ENCODE data around the gene OR10D3.
"Not testable (repeated sequence)": the region's sequence is repeated elsewhere in the genome, so short reads cannot be mapped to it uniquely, and the experiment has no call there.

Gene OR10D3, protein sequence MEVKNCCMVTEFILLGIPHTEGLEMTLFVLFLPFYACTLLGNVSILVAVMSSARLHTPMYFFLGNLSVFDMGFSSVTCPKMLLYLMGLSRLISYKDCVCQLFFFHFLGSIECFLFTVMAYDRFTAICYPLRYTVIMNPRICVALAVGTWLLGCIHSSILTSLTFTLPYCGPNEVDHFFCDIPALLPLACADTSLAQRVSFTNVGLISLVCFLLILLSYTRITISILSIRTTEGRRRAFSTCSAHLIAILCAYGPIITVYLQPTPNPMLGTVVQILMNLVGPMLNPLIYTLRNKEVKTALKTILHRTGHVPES

DNA sequence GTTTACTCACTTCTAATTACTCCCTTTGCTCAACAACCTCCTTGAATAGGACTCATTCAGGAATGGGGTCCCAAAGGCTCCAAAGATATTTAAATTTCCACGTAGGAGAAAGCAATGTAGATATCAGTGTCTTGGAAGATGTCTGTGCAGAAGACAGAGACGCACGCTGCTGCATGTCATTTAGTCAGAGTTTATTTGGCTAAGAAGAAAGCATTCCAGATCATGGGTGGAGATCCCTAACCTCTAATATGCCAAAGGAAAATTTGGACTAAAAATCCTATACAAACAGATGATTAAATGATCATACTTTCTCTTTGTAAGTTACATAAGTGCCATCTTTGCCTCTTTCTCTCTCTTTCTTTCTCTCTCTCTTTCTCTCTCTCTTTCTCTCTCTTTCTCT is at the start of gene OR10D3:
Gene OR10D3 (plus strand): TSS at position 278 of the 400 bp plus-strand sequence. CDS start 1,925 bp downstream, outside the sequence.
- DNase-seq (ENCODE audit: low spot score), result no peak

DNA sequence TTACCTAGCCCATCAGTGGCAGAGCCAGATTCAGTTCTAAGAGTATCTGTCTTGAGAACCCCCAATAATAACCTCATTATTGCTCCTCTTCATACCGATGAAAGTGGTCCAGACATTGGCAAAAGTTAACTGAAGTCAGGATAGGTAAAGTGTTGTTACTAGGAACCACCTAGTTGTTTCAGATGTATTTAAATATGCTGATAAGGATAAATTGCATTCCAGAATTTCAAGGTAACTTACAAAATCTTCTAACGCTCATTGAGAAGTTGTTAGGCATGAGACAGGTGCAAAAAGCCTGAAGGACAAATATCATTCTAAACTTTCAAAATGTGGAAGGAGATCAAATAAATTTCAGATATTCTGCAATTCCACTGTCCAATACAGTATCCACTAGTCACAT is 40.1 kb upstream of the OR10D3 start:
- no peak for DNase-seq (ENCODE audit: low spot score)

DNA sequence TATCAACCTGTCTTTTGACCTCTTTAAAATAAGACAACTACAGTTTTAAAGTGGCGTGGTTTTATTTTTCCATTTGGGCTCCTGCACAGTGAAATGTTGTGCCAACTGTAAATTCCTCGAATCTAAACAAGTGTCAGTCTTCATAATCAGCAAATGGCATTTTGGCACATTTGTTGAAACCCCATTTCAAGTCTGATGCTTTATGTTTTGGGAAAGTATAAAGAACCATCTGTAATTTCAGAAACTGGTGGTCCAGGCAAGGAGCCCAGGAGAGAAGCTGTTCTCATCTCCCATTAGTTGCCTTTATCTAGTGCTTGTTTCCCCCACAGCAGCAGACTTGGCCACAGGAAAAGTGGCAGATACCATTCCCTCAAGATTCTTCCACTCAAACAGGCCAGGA is 35.2 kb upstream of the OR10D3 start:
- DNase-seq (ENCODE audit: low spot score), result no peak

- no peak for DNase-seq (ENCODE audit: low spot score)
Observed at GRCh38 chr11:124150684-124151083, 32.5 kb upstream of the OR10D3 start.

DNA sequence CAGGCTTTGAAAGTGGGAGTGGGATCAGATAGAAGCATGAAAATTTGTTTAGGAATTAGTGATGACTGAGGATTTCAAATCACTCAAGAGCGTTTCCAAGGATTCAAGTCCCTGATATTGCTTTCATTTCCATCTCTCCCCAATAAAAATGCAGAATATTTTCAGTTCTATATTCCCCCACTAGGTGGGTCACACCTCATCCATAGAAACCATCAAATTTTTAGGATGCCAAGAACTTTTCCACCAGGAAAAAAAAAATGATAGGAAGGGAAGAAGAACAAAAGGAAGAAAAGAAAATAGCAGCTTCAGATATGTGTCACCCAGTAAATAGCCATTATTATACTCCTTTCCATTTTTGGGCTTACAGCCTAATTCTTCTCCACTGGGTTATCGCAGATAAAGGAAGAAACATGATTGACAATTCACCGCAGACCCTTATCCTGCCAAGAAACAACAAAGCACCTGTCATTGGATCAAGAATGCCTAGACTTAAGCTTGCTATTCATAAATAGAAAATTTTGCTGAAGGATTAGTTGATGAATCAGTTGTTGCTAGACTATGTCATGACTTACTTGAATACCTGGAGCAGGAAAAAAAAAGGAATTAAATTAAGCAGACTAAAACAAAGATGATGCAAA is 30.3 kb upstream of the OR10D3 start:
- no peak for DNase-seq (ENCODE audit: low spot score)

DNA sequence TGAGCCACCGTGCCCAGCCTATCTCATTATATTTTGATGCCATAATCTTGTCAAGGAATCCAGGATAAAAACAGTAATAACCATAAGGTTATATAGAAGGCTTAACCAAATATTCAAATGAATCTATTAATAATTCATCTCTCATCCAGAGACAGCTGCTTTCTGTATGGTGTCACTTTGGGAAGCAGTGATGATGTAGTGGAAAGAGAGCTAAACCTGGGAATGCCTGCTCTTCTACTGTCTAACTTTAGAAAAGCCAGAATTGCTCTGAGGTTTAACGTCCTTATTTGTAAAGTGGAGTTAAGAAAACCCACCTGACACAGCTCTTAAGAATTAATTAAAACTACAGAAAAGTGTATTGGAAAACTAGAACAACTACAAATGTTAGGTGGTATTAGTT is 29.3 kb upstream of the OR10D3 start:
- no peak for DNase-seq (ENCODE audit: low spot score)

DNA sequence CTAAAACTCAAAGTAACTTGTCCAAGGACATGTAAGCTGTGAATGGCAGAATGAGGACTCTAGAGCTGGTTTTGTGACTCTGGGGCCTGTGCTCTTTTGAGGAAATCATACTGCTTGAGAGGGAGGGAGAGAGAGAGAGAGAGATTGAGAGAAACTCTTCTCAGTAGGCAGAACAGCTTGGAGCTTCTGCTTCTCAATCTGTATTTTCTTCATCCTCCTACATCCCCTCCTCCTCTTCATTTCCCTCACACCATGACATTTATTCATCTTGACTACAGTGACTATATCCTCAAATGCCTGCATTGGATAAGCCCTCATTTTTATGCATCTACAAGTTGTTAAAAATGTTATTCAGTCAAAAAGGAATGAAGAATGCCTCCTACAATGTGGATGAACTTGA is 23.7 kb upstream of the OR10D3 start:
- DNase-seq (ENCODE audit: low spot score), result no peak

- DNase-seq (ENCODE audit: low spot score), result no peak
Observed at GRCh38 chr11:124160986-124161385, 22.2 kb upstream of the OR10D3 start.

DNA sequence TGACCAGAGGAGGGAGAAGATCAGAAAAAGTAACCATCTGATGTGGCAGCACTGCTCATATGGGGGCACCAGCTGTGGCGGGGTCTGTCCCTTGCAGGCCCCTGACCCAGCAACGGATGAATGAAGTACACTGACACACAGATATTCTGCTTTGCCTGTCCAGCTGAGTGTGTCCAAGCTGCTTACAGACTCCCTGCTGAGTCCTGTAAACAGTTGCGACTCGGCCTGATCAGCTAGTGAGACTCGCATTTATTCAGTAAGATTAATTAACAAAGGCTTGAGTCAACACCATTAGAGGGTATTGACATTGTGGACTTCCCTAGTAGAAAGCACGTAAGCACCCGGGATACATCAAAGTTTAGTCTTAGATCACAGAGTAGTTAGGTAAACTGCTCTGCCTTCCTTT is 15.3 kb upstream of the OR10D3 start:
- no peak for DNase-seq (ENCODE audit: low spot score)

GRCh38 chr11:124168796-124169195 is 14.3 kb upstream of the OR10D3 start:
- no peak for DNase-seq (ENCODE audit: low spot score)

- DNase-seq (ENCODE audit: low spot score), result not testable (repeated sequence)
Observed at GRCh38 chr11:124170315-124170714, 12.8 kb upstream of the OR10D3 start.

DNA sequence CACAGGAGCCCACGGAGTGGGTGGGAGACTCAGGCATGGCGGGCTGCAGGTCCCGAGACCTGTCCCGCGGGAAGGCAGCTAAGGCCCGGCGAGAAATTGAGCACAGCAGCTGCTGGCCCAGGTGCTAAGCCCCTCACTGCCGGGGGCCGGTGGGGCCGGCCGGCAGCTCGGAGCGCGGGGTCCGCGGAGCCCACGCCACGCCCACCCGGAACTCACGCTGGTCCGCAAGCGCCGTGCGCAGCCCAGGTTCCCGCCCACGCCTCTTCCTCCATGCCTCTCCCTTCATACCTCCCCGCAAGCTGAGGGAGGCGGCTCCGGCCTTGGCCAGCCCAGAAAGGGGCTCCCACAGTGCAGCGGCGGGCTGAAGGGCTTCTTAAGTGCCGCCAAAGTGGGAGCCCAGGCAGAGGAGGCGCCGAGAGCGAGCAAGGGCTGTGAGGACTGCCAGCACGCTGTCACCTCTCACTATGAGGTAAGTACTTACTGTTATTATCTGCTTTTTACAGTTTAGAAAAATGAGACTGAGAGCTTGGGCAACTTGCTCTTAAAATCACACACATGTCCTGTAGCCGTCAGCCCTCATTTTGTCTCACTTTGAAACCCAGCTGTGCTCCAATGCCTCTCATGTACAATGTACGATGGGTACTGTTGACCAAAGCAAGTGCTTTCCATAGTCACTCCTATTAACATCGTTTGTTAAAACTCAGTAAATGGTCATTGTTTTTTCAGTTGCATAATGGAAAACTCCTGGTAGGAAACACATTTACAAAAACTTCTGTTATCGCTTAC is 12.2 kb upstream of the OR10D3 start:
- DNase-seq (ENCODE audit: low spot score), result no peak

DNA sequence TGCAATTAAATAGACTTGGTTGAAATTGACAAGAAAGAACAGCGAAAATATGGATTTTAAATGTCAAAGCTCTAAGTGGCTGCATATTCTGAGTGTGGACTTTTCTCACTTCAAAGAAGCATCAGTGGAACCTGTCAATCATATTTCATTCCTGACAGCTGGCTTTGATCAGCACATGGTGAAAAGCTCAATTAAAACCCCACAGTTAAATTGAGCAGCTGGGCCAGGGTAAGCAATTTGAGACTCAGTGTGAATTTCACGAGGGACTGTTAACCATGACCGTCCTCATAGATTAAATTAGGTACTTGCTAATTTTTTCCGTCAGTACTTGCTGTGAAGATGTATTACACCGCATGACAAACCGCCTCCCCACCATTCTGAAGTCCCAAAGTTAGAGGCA is 11.0 kb upstream of the OR10D3 start:
- no peak for DNase-seq (ENCODE audit: low spot score)

DNA sequence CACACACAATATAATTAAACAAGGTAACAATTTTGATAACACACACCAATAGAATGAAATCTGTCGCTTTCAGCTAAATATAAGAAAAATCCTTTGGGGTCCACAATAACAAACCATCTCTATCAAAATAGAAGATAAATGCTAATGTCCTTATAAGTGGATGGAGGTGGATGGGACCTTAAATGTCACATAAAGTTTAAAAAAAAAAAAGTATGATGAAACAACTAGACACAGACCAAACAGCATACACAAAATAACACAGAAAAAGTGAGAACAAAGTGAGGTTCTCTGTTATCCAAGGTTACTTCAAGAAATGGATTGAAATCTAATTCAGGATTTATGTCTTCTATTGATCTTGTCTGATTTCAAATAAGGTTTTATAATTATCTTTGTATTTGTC is 10.5 kb upstream of the OR10D3 start:
- no peak for DNase-seq (ENCODE audit: low spot score)

DNA sequence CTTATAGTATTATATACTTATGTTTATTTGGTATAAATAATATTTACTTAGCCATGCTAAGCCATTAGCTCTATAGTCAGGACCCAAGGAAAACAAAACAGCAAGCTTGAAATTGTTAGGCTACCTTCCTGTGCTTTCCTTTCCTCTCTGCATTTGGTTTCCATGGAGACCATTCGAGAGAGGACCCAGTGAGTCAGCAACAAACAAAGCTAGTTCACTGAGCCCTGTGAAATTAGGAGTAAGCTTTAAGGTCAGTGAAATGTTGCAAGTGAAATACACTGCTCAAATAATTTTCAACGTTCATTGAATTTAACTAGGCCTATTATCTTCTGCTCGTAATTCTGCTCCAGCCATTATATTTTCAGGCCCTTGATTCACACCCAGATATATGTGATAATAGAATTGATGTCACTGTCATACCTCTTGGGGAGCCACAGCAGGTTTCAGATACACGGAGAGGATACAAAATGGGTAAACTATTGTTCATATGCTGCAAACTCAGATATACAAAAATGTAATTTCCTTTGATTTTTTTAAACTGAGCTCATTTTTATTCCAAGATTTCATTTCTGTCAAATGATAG is 9.1 kb upstream of the OR10D3 start:
- no peak for DNase-seq (ENCODE audit: low spot score)

DNA sequence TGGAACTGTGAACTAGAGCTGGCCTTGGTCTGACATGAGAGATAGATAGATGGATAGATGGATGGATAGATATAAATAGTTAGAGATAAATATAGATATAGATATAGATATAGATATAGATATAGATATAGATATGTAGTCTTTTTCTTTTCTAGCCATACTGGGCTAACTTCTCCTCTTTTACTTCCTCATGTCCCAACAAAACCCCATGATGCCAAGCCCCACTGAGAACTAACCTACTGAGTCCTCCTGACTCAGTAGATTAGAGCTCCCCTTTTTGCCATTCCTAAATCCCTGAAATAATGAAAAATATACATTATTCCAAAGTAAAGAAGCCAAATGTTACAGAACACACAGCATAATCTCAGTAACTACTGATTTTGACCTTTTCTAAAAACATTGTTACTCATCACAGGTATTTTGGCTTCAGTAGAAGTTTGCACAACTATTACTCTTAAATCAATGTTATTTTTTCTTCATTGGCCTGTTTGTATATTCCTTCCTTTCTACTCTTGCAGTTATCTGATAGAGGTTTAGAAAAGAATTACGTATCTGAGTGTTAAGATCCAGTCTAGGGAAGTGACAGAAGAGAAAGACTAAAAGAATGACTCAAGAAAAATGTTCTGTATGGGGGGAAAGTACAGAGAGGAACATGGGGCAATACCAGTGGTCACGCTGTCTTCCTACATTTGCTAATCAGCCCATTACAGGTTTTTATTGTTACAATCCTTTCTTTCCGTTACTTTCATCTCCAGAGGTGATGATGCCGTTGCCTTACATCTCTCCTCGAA is 6.0 kb upstream of the OR10D3 start:
- DNase-seq (ENCODE audit: low spot score), result no peak

DNA sequence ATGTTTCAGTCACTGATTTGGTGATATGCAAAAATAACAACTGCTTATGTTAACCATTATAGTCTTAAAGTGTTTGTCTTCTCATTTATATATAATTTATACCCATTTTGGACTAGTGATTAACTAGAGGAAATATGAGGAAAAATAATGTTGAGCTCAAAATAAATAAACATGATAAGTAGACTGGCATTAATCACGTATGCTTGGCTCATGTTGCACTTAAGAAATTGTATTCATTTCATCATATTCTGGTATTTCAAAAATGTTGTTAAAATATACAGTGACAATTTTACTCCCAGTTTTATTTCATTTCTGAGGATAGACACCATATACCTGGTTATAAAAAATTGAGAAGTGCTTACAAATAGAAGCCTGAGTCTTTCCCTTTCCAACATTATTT is 3.8 kb upstream of the OR10D3 start:
- DNase-seq (ENCODE audit: low spot score), result no peak

DNA sequence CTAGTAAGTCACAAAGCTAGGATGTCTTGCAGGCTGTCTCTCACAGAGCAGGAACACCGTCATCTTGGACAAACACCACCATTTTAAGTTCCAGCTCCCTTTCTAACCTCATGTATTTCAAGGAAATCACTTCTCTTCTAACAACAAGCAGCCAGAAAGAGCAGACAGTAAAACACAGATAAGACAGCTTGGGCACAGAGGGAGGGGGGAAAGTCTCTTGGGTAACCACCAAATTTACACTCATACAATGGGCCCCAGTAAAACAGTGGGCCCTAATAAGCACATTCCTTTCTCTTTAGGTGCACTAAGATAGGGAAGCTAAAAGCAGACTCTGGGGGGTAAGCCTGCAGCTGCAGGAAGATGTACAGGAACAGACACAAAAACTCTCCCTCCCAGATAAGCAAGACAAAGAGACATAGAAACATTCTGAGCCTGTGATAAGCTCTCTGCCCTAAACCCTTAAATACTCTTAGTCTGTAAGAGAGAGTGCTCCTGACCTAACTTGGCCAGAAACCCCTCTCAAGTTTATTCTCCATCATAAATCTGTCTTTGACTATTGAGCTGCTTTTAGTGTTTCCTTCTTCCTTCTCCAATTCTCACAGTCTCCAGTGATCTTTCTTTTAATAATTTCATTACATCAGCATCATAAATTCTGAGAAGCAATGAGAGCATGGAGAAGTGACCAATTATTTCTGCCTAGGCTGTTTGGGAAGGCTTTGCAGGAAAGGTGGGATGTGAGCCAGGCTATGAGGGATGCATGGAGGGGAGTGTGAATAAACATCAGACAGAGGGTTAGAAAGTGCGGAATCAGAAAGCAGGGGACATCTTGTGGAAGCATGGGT is 7.4 kb downstream of the OR10D3 start:
- DNase-seq (ENCODE audit: low spot score), result no peak

DNA sequence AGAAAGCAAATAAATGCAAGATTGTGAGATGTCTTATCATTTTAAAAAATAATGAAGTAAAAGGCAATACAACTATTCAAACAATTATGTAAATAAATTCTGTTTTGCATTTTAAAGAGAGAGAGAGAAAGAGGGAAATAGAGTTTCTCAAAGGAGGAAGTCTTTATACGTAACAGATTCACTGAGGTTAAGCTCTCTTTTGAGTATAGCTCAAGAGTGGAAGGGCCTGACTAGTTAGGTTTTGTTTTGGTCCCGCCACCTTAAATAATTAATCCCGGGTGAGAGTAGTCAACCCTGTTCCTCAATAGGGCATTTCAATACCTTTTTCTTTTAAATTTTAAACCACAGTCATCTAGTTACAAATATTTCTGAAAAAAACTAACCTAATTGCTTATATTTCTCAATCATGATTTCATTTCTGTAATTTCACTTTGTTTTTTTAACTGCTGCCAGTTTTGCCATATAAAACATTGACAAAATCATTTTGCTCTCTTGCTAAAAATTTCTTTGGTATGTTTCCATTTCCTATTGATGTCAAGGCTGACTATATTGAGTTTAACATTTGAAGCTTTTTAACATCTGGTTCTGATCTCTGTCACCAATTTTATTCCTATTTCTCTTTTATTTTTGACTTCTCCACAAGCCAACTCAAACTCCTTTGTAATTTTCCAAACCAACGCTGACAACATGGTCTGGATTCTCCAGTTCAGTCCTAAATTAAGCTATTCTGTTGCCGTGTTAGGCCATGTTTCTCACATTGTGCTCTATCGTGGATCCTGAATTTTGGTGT is 10.3 kb downstream of the OR10D3 start:
- DNase-seq (ENCODE audit: low spot score), result no peak
